ENCODE measurements around the gene ESYT1.

DNA sequence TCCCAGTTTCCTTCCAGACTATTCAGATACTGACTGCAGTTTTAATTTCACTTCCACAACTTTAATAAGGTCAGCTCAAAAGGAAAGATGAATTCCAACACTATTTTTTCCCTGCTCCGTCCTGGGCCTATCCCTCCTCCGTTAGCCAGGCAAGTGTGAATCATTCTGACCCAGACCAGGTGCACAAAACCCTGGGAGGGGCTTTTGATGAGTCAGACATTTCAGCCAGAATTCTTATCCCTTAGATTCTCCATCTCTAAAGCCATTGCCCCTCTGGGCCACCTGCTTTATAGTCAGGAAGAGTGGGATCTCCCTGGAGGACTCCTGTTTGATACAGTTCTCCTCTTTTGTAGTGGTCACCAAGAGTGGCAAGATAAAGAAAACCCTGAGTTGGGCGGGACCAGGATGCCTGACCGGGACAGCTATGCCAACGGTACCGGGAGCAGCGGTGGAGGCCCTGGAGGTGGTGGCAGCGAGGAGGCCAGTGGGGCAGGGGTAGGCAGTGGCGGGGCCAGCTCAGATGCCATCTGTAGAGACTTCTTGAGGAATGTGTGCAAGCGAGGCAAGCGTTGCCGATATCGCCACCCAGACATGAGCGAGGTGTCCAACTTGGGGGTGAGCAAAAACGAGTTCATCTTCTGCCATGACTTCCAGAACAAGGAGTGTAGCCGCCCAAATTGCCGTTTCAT, 7.8 kb upstream of the ESYT1 start:
- no peak for TF ChIP-seq POLR2A (IDR thresholded peaks at IDR 0.05)
- TF ChIP-seq, protein P1, sequence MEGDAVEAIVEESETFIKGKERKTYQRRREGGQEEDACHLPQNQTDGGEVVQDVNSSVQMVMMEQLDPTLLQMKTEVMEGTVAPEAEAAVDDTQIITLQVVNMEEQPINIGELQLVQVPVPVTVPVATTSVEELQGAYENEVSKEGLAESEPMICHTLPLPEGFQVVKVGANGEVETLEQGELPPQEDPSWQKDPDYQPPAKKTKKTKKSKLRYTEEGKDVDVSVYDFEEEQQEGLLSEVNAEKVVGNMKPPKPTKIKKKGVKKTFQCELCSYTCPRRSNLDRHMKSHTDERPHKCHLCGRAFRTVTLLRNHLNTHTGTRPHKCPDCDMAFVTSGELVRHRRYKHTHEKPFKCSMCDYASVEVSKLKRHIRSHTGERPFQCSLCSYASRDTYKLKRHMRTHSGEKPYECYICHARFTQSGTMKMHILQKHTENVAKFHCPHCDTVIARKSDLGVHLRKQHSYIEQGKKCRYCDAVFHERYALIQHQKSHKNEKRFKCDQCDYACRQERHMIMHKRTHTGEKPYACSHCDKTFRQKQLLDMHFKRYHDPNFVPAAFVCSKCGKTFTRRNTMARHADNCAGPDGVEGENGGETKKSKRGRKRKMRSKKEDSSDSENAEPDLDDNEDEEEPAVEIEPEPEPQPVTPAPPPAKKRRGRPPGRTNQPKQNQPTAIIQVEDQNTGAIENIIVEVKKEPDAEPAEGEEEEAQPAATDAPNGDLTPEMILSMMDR (IDR thresholded peaks at IDR 0.05): no peak

All from heart left ventricle (tissue), 13 donors.